Mesothelial cell of epicardium (in vitro differentiated cells): ENCODE results near the gene PCNT. TPM values are rescaled to one million over a fixed set of nuclear protein-coding genes. Genes with fewer than 3 reads are reported as not detected.

Experiments
- DNase-seq, 2 experiments: peaks; one replicate each; pipeline ENCODE4 v3.0.0; 2021; ENCODE audit warnings: low spot score in 2 of 2; ENCODE audit not compliant: unreplicated experiment in 2 of 2
- H3K27ac Mint-ChIP-seq: 2 replicates; pipeline ENCODE4 v1.8.0; 2021; ENCODE audit warnings: mixed read lengths
- H3K27me3 Mint-ChIP-seq: 2 replicates; pipeline ENCODE4 v1.8.0; 2021; ENCODE audit warnings: low read depth, mixed read lengths
- H3K36me3 Mint-ChIP-seq: 2 replicates; pipeline ENCODE4 v1.8.0; 2021; ENCODE audit warnings: mixed read lengths
- H3K4me1 Mint-ChIP-seq: 2 replicates; pipeline ENCODE4 v1.8.0; 2021; ENCODE audit warnings: mixed read lengths
- H3K4me3 Mint-ChIP-seq: 2 replicates; pipeline ENCODE4 v1.8.0; 2021; ENCODE audit warnings: mild to moderate bottlenecking, moderate library complexity, mixed read lengths
- H3K9me3 Mint-ChIP-seq: 2 replicates; pipeline ENCODE4 v1.8.0; 2021; ENCODE audit warnings: mixed read lengths
- total RNA-seq: library from RNA; stranded (reverse); gene quantifications from 3 replicates; pipeline ENCODE4 v1.2.1, GENCODE V29; 2021
- TF ChIP-seq, protein P1 (sequence below): fragments of 200-600 bp; sonication (generic); IDR thresholded peaks from one replicate; pipeline ENCODE4 v1.5.0; 2021; ENCODE audit warnings: antibody characterized with exemption; ENCODE audit not compliant: unreplicated experiment

Gene PCNT
- total RNA-seq, 1 donor from 2014 or later = 41.8 TPM

DNA sequence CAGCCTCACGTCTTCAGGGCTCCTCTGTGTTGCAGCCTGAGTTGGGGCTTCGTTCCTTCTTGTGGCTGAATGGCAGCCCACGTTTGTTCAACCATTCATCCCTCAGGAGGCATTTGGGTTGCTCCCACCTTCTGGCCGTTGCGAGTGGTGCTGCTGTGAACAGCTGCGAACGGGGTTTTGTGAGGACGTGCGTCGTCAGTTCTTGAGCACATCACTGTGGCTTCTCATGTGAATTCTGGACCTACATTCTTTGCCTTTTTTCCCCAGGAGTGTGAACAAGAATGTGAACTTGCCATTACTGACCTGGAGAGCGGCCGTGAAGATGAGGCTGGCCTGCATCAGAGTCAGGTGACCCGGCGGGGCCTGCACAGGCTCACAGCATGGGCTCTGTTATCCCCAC lies 21.9 kb downstream of the PCNT start:
- no peak for DNase-seq
- H3K9me3 Mint-ChIP-seq = no peaks in the 10 kb centered on the region
- H3K27ac Mint-ChIP-seq = no peak overlapping the region
- H3K4me1 Mint-ChIP-seq = no peaks in the 10 kb centered on the region
- no peaks in the 10 kb centered on the region for H3K27me3 Mint-ChIP-seq
- TF ChIP-seq, protein P1, sequence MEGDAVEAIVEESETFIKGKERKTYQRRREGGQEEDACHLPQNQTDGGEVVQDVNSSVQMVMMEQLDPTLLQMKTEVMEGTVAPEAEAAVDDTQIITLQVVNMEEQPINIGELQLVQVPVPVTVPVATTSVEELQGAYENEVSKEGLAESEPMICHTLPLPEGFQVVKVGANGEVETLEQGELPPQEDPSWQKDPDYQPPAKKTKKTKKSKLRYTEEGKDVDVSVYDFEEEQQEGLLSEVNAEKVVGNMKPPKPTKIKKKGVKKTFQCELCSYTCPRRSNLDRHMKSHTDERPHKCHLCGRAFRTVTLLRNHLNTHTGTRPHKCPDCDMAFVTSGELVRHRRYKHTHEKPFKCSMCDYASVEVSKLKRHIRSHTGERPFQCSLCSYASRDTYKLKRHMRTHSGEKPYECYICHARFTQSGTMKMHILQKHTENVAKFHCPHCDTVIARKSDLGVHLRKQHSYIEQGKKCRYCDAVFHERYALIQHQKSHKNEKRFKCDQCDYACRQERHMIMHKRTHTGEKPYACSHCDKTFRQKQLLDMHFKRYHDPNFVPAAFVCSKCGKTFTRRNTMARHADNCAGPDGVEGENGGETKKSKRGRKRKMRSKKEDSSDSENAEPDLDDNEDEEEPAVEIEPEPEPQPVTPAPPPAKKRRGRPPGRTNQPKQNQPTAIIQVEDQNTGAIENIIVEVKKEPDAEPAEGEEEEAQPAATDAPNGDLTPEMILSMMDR = no peak
- H3K4me3 Mint-ChIP-seq = no peak overlapping the region
- peaks cover 32% of the 10 kb centered on the region for H3K36me3 Mint-ChIP-seq

DNA sequence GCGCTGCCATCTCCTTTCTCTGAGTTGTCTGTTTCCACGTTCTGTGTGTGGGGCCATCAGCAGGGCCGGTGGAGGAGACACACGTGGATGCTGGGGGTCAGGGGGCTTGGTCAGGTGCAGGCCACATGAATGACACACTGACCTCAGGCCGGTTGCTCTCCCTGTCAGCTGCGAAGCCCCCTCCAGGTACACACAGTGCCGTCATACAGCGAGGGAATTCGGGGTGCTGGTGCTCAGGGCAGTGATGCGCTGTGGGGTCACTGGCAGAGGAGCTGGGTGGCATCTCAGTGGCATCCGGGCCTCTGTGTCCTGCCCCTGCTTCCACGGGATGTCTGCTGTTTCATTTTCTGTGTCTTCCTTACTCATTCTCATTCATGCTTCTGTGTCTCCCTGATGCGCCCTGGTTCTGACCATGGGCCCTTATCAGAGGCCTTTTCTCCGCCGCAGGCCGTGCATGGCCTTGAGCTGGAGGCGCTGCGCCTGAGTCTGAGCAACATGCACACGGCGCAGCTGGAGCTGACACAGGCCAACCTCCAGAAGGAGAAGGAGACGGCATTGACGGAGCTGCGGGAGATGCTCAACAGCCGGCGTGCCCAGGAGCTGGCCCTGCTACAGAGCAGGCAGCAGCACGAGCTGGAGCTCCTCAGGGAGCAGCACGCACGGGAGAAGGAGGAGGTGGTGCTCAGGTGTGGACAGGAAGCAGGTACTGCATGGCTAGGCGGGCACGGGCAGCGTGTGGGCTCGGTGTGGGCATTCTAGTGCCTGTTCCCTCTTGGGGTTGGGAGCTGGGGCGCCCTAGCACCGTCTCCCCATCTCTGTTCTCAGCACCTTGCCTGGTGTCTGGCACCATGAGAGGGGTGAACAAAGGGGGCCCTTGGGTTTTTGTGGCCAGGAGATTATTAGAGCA lies 22.6 kb downstream of the PCNT start:
- Mint-ChIP-seq H3K27me3 (no peaks in the 10 kb centered on the region), H3K4me3 (no peak overlapping the region), H3K36me3 (peaks cover 29% of the 10 kb centered on the region), H3K9me3 (no peaks in the 10 kb centered on the region), H3K27ac (no peak overlapping the region), H3K4me1 (no peaks in the 10 kb centered on the region)
- DNase-seq = no peak
- TF ChIP-seq, protein P1 = no peak

DNA sequence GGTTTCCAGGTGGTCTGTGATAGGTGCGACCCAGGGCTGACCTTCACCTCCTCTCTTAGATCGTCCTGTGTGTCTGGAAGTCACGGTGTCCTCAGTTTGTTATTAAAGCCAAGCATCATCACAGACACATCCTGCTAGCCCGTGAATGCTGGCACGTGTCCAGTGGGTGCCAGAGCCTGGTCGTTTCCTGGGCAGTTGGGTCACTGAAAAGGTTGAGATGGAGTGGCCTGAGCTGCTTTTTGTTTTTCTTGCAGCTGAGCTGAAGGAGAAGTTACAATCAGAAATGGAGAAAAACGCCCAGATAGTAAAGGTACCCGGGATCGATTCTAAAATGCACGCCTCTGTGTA lies 23.2 kb downstream of the PCNT start:
- Mint-ChIP-seq H3K4me3 (no peak overlapping the region), H3K4me1 (no peaks in the 10 kb centered on the region), H3K36me3 (peaks cover 29% of the 10 kb centered on the region), H3K27ac (no peak overlapping the region), H3K9me3 (no peaks in the 10 kb centered on the region), H3K27me3 (no peaks in the 10 kb centered on the region)
- TF ChIP-seq, protein P1 = no peak
- no peak for DNase-seq

DNA sequence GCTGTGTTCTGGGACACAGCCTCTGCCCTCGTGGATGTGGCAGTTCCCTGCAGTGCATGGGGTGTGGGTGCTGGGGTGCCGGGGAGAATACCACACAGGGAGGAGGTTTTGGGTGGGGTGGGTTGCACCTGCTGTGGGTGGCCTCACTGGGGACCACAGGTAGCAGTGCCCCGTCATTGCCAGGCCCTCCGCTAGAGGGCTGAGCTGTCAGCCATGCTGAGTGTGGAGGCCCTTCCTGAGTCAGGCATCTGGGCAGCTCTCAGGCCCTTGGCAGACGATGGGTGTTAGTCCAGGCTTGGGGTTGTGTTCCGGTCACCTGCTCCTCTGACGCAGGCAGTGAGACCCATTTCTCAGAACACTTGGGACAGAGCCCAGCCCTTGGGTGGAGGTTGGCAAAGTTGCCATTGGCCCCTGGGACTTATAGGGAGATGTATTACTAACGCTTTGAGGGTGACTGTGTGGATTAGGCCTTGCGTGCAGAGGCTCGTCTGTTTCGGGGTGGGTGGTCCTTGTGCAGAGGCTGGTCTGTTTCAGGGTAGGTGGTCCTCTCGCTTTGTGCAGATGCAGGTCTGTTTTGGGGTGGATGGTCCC lies 23.9 kb downstream of the PCNT start:
- Mint-ChIP-seq H3K27me3 (no peaks in the 10 kb centered on the region), H3K4me3 (no peak overlapping the region), H3K9me3 (no peaks in the 10 kb centered on the region), H3K4me1 (no peaks in the 10 kb centered on the region), H3K27ac (no peak overlapping the region), H3K36me3 (peaks cover 26% of the 10 kb centered on the region)
- TF ChIP-seq, protein P1 = no peak
- DNase-seq = no peak

DNA sequence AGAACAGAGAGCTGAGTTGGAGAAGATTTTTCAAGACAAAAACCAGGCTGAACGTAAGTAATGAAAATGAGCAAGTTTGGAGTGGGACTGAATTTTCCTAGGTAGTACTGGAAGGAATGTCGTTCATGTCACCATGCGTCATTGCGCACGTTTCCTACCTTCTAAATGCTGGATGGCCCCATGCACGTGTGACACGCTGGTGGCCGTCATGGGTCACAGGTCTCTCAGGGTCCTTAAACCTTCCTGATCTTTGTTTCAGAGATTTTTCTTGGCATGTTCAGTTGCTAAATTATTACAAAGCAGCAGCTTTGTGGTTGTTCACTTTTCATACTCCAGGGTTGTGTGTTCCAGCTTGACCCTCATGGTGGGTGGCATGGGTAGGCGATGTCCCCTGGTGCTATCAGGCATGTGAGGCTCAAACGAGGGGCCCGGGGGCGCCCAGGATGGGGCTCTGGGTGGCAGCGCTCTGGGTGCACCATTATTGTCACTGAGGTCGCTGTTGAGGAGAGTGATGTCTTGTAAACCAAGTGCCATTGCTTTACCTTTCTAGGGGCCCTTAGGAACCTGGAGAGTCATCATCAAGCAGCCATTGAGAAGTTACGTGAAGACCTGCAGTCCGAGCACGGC lies 25.3 kb downstream of the PCNT start:
- no peak for DNase-seq
- Mint-ChIP-seq H3K27ac (no peak overlapping the region), H3K9me3 (no peaks in the 10 kb centered on the region), H3K36me3 (peaks cover 20% of the 10 kb centered on the region), H3K4me1 (no peaks in the 10 kb centered on the region), H3K4me3 (no peak overlapping the region), H3K27me3 (no peaks in the 10 kb centered on the region)
- TF ChIP-seq, protein P1 = no peak
